ENCODE data around the gene DEPDC7. TPM values are rescaled to one million over a fixed set of nuclear protein-coding genes. Genes with fewer than 3 reads are reported as not detected.

Gene DEPDC7
- total RNA-seq, 1 donor from 2014 or later: 3.7 TPM

DNA sequence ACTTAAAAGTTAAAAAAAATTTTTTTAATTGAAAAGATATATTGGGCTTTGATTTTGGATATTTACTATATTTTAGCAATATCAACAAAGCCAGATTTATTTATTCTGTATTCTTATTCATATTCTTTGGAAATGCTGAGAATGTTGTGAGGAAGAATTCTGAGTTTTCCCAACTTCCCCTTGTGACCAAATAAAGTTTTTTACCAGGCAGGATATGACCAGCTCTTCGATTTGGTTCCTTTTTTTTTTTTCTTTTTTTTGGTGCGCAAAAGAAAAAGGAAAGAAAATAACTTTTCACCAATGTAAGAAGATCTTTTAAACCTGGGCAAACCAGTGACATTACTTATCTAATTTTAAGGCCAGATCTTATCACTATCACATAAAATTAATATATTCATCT, 36.6 kb downstream of the DEPDC7 start:
- Mint-ChIP-seq H3K4me3 (no peak overlapping the region), H3K36me3 (peaks cover 12% of the 10 kb centered on the region), H3K27me3 (no peaks in the 10 kb centered on the region), H3K27ac (no peak overlapping the region), H3K4me1 (ENCODE audit: unreplicated experiment) (peaks cover 23% of the 10 kb centered on the region), H3K9me3 (no peaks in the 10 kb centered on the region)
- DNase-seq (ENCODE audit: extremely low spot score, unreplicated experiment): no peak
- TF ChIP-seq, protein P1, sequence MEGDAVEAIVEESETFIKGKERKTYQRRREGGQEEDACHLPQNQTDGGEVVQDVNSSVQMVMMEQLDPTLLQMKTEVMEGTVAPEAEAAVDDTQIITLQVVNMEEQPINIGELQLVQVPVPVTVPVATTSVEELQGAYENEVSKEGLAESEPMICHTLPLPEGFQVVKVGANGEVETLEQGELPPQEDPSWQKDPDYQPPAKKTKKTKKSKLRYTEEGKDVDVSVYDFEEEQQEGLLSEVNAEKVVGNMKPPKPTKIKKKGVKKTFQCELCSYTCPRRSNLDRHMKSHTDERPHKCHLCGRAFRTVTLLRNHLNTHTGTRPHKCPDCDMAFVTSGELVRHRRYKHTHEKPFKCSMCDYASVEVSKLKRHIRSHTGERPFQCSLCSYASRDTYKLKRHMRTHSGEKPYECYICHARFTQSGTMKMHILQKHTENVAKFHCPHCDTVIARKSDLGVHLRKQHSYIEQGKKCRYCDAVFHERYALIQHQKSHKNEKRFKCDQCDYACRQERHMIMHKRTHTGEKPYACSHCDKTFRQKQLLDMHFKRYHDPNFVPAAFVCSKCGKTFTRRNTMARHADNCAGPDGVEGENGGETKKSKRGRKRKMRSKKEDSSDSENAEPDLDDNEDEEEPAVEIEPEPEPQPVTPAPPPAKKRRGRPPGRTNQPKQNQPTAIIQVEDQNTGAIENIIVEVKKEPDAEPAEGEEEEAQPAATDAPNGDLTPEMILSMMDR (conservative IDR thresholded peaks at IDR 0.05): no peak

GRCh38 chr11:33055375-33055774, 39.7 kb downstream of the DEPDC7 start:
- Mint-ChIP-seq H3K9me3 (no peaks in the 10 kb centered on the region), H3K27ac (no peak overlapping the region), H3K27me3 (no peaks in the 10 kb centered on the region), H3K4me3 (no peak overlapping the region), H3K36me3 (peaks cover 10% of the 10 kb centered on the region), H3K4me1 (ENCODE audit: unreplicated experiment) (peaks cover 21% of the 10 kb centered on the region)
- TF ChIP-seq, protein P1 (conservative IDR thresholded peaks at IDR 0.05): no peak
- DNase-seq (ENCODE audit: extremely low spot score, unreplicated experiment): no peak

GRCh38 chr11:33057284-33057683, 41.6 kb downstream of the DEPDC7 start:
- Mint-ChIP-seq H3K27me3 (no peaks in the 10 kb centered on the region), H3K4me1 (ENCODE audit: unreplicated experiment) (peaks cover 26% of the 10 kb centered on the region), H3K27ac (no peak overlapping the region), H3K9me3 (no peaks in the 10 kb centered on the region), H3K4me3 (no peak overlapping the region), H3K36me3 (peaks cover 12% of the 10 kb centered on the region)
- TF ChIP-seq, protein P1 (conservative IDR thresholded peaks at IDR 0.05): no peak
- DNase-seq (ENCODE audit: extremely low spot score, unreplicated experiment): no peak

GRCh38 chr11:33059331-33060007, 43.8 kb downstream of the DEPDC7 start:
- peaks cover 16% of the 10 kb centered on the region for H3K36me3 Mint-ChIP-seq
- DNase-seq (ENCODE audit: extremely low spot score, unreplicated experiment): no peak
- TF ChIP-seq, protein P1 (conservative IDR thresholded peaks at IDR 0.05): no peak
- peaks cover 29% of the 10 kb centered on the region for H3K4me1 Mint-ChIP-seq (ENCODE audit: unreplicated experiment)
- H3K4me3 Mint-ChIP-seq: no peak overlapping the region
- peak overlapping the region; percentile 81 for H3K27ac Mint-ChIP-seq
- no peaks in the 10 kb centered on the region for H3K27me3 Mint-ChIP-seq
- H3K9me3 Mint-ChIP-seq: no peaks in the 10 kb centered on the region

DNA sequence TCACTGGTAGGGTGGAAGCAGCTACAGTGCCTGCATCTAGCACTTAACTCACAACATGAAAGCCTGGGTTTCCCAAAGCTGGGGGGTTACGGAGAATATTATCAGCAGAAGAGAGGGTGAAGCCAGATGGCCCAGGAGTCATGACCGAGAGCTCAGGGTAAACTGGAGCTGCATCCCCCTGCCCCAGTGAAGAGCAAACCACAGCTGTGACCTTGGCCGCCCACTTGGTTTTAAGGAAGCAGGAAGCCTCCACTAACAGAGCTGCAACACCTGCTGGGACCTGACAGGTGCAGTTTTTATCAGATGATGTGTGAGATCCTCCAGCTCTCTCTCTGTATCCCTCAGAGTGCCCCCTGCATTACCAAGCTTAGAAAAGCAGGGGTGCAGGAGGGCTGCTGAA, 44.6 kb downstream of the DEPDC7 start:
- H3K27ac Mint-ChIP-seq: peak overlapping the region; percentile 81
- TF ChIP-seq, protein P1 (conservative IDR thresholded peaks at IDR 0.05): no peak
- peaks cover 18% of the 10 kb centered on the region for H3K36me3 Mint-ChIP-seq

More for the DNA sequence above, 44.6 kb downstream of the DEPDC7 start:
- no peaks in the 10 kb centered on the region for H3K27me3 Mint-ChIP-seq
- no peak overlapping the region for H3K4me3 Mint-ChIP-seq
- H3K9me3 Mint-ChIP-seq: no peaks in the 10 kb centered on the region
- H3K4me1 Mint-ChIP-seq (ENCODE audit: unreplicated experiment): peaks cover 24% of the 10 kb centered on the region
- no peak for DNase-seq (ENCODE audit: extremely low spot score, unreplicated experiment)
